HepG2 (cell line): ENCODE data around the gene SPATS2. TPM values are rescaled to one million over a fixed set of nuclear protein-coding genes. Genes with fewer than 3 reads are reported as not detected.

ENCODE experiments used
- E2F5 ChIP-seq: sonication (generic); formaldehyde crosslinking; conservative IDR thresholded peaks from 2 replicates; pipeline ENCODE4 v1.4.0; 2020; ENCODE audit warnings: missing genetic modification reagents
- ETS1 ChIP-seq: sonication (generic); formaldehyde crosslinking; IDR thresholded peaks from 2 replicates; pipeline ENCODE4 v1.4.0; 2020; ENCODE audit warnings: missing genetic modification reagents
- ETV5 ChIP-seq: IDR thresholded peaks from 2 replicates; pipeline ENCODE4 v1.6.1; 2018; ENCODE audit warnings: missing biosample characterization, missing genetic modification reagents, inconsistent platforms, borderline replicate concordance
- GATAD2A ChIP-seq: IDR thresholded peaks from 2 replicates; pipeline ENCODE4 v1.6.1; 2016
- HDAC1 ChIP-seq: sonication (generic); formaldehyde crosslinking; IDR thresholded peaks from 2 replicates; pipeline ENCODE4 v1.5.1; 2020; ENCODE audit warnings: mild to moderate bottlenecking, missing genetic modification reagents
- HES4 ChIP-seq: sonication (generic); formaldehyde crosslinking; IDR thresholded peaks from 2 replicates; pipeline ENCODE4 v1.9.0; 2021; ENCODE audit warnings: mild to moderate bottlenecking, missing genetic modification reagents, borderline replicate concordance
- HNF4G ChIP-seq, 2 experiments: sonication (generic) in 1 of 2; formaldehyde crosslinking in 1 of 2; IDR thresholded peaks; 2 replicates each; pipeline versions ENCODE4 v1.4.0 to v1.6.1; 2011 to 2020; ENCODE audit warnings: borderline replicate concordance in 2 of 2, low read depth in 2 of 2, mild to moderate bottlenecking in 2 of 2, low read length in 1 of 2, missing genetic modification reagents in 1 of 2, moderate library complexity in 1 of 2
- KDM1A ChIP-seq: IDR thresholded peaks from 2 replicates; pipeline ENCODE4 v1.6.1; 2016; ENCODE audit warnings: missing compliant biosample characterization
- KLF16 ChIP-seq, 2 experiments: sonication (generic) in 1 of 2; formaldehyde crosslinking in 1 of 2; IDR thresholded peaks; 2 replicates each; pipeline versions ENCODE4 v1.6.1 to v1.8.0; 2016 to 2023; ENCODE audit warnings: missing genetic modification reagents in 2 of 2, missing compliant biosample characterization in 1 of 2
- POLR2A ChIP-seq, 2 experiments: IDR thresholded peaks; 2 replicates each; pipeline ENCODE4 v1.6.1; 2011; ENCODE audit warnings: low read depth in 2 of 2, low read length in 2 of 2, mild to moderate bottlenecking in 1 of 2, moderate library complexity in 1 of 2; ENCODE audit not compliant: insufficient read depth in 1 of 2
- POLR2G ChIP-seq: fragments of 200-400 bp; formaldehyde crosslinking; IDR thresholded peaks from 2 replicates; pipeline ENCODE4 v1.6.1; 2018; ENCODE audit warnings: mild to moderate bottlenecking, low read depth, low read length, moderate library complexity
- RAD51 ChIP-seq: fragments of 450-650 bp; IDR thresholded peaks from 2 replicates; pipeline ENCODE4 v1.6.1; 2016; ENCODE audit warnings: borderline replicate concordance
- SPEN ChIP-seq: sonication (generic); formaldehyde crosslinking; IDR thresholded peaks from 2 replicates; pipeline ENCODE4 v1.5.1; 2020; ENCODE audit warnings: low read depth, mild to moderate bottlenecking, missing genetic modification reagents
- STAG1 ChIP-seq: sonication (generic); formaldehyde crosslinking; IDR thresholded peaks from 2 replicates; pipeline ENCODE4 v1.4.0; 2020; ENCODE audit warnings: missing genetic modification reagents
- ZBTB42 ChIP-seq: sonication (generic); formaldehyde crosslinking; IDR thresholded peaks from 2 replicates; pipeline ENCODE4 v1.5.0; 2020; ENCODE audit warnings: mild to moderate bottlenecking, missing genetic modification reagents
- ZFY ChIP-seq: sonication (generic); formaldehyde crosslinking; IDR thresholded peaks from 2 replicates; pipeline ENCODE4 v1.4.0; 2020; ENCODE audit warnings: missing genetic modification reagents
- ZNF317 ChIP-seq: sonication (generic); formaldehyde crosslinking; IDR thresholded peaks from 2 replicates; pipeline ENCODE4 v1.5.0; 2020; ENCODE audit warnings: mild to moderate bottlenecking, missing genetic modification reagents
- ZNF468 ChIP-seq: sonication (generic); formaldehyde crosslinking; IDR thresholded peaks from 2 replicates; pipeline ENCODE4 v1.8.0; 2022; ENCODE audit warnings: mild to moderate bottlenecking, moderate library complexity, missing genetic modification reagents
- ZNF839 ChIP-seq: sonication (generic); formaldehyde crosslinking; IDR thresholded peaks from 2 replicates; pipeline ENCODE4 v1.4.0; 2020; ENCODE audit warnings: missing genetic modification reagents, mild to moderate bottlenecking, borderline replicate concordance
- polyA plus RNA-seq, 8 experiments: library from polyadenylated mRNA; depleted of rRNA in 3 of 8; stranded (reverse) in 7 of 8; unstranded in 1 of 8; fragments of >200 nt; fragmentation: Illumina TruSeq in 4 of 8; extraction: Trizol in 4 of 8; gene quantifications; 2 replicates each; pipeline versions ENCODE4 v1.2.1 to v1.2.3, GENCODE V29; 2011 to 2016; ENCODE audit warnings: low read depth in 4 of 8, missing spikeins in 1 of 8, mixed read lengths in 1 of 8; ENCODE audit not compliant: insufficient read depth in 1 of 8
- total RNA-seq, 5 experiments: library from RNA; depleted of rRNA; stranded (reverse); fragments of >200 nt; fragmentation: Illumina TruSeq; extraction: Trizol; gene quantifications; 2 replicates each; pipeline ENCODE4 v1.2.3, GENCODE V29; 2016; ENCODE audit warnings: low read depth in 1 of 5
- TF ChIP-seq, protein P1 (sequence below), 2 experiments: fragments of 450-650 bp in 1 of 2; sonication (generic) in 1 of 2; formaldehyde crosslinking; IDR thresholded peaks; 2 replicates each; pipeline versions ENCODE4 v1.5.0 to v1.8.0; 2020 to 2022; ENCODE audit warnings: mild to moderate bottlenecking in 1 of 2, missing genetic modification reagents in 1 of 2
- TF ChIP-seq, protein P2 (sequence below): sonication (generic); formaldehyde crosslinking; IDR thresholded peaks from 2 replicates; pipeline ENCODE4 v1.8.0; 2022; ENCODE audit warnings: missing genetic modification reagents, mild to moderate bottlenecking, inconsistent platforms, borderline replicate concordance
- TF ChIP-seq, protein P3 (sequence below): sonication (generic); formaldehyde crosslinking; conservative IDR thresholded peaks from 2 replicates; pipeline ENCODE4 v1.8.1; 2023; ENCODE audit warnings: missing genetic modification reagents
- TF ChIP-seq, protein P4 (sequence below): sonication (generic); formaldehyde crosslinking; IDR thresholded peaks from 2 replicates; pipeline ENCODE4 v1.5.0; 2020; ENCODE audit warnings: missing genetic modification reagents, mild to moderate bottlenecking, borderline replicate concordance

The SPATS2 gene
- total and polyA plus RNA-seq, 2 of the 13 experiments (the other 11 are each of a cell fraction or from before 2014, with no cell fraction given) = 19.3 to 28.1 TPM

DNA sequence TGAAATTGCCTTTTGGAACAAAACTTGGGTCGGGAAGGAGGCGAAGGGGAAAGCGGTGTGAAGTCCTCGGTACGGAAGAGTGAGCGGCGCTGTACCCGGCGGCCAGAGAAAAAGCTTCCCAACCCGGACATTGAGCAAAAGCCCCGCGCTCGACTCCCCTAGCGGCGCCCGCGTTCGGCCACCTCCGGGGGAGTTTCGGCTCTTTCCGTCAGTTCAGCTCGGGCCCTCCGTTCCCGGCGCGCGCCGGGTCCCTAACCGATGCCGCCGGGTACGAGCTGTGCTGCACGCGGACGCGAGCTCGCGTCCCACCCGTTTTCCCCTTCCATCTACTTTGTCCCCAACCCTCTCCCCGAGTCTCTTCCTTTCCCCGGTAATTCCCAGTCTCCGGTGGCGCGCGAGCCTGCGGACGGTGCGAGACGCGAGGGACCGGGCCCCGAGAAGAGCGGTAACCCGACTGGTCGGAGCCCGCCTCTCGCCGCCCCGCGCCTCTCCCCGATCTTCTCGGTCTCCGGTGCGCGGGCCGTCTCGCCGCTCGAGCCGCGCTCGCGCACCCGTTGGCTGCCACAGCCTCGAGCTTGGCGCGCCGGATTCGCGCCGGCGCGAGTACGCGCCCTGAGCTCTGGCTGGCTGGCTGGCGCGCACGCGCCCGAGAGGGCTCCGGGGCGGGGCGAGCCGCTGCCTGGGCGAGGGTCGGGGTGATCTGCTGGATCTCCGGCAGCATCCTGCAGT lies 446 bp upstream of the SPATS2 start (continued):
- TF ChIP-seq E2F5 (CRISPR knock-in tag) = peak; percentile 49
- no peak; the same call in 1 of the 2 replicates for TF ChIP-seq ZNF317 (CRISPR knock-in tag)
- 0 out of 2 replicates have a peak, but pooled peaks have one; percentile 1 for TF ChIP-seq STAG1 (CRISPR knock-in tag)
- TF ChIP-seq KDM1A (CRISPR knock-in tag) = no peak
- TF ChIP-seq GATAD2A = 0 out of 2 replicates have a peak, but pooled peaks have one; percentile 27
- TF ChIP-seq, protein P1, sequence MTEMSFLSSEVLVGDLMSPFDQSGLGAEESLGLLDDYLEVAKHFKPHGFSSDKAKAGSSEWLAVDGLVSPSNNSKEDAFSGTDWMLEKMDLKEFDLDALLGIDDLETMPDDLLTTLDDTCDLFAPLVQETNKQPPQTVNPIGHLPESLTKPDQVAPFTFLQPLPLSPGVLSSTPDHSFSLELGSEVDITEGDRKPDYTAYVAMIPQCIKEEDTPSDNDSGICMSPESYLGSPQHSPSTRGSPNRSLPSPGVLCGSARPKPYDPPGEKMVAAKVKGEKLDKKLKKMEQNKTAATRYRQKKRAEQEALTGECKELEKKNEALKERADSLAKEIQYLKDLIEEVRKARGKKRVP (CRISPR knock-in tag; IDR thresholded peaks at IDR 0.05) = 0 out of 4 replicates have a peak, but pooled peaks of 1 of the 2 experiments have one; percentile 11
- TF ChIP-seq POLR2A (IDR thresholded peaks at IDR 0.05; ENCODE audit: insufficient read depth in 1 of 2, low read depth in 2 of 2, low read length in 2 of 2) = peak; percentile 62 to 81
- TF ChIP-seq ETS1 = no peak
- TF ChIP-seq ZNF839 = peak; percentile 94
- TF ChIP-seq, protein P2, sequence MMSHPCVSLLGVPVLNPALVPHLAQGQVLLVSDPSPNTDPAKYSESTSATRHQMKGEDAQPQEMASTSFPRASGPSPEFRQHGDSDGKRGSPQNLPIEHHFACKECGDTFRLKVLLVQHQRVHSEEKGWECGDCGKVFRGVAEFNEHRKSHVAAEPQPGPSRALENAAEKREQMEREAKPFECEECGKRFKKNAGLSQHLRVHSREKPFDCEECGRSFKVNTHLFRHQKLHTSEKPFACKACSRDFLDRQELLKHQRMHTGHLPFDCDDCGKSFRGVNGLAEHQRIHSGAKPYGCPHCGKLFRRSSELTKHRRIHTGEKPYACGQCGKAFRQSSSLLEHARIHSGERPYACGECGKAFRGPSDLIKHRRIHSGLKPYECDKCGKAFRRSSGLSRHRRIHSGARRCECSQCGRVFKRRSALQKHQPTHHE (CRISPR knock-in tag) = peak; percentile 72; the same call in 1 of the 2 replicates
- TF ChIP-seq HES4 (CRISPR knock-in tag) = no peak
- TF ChIP-seq, protein P3, sequence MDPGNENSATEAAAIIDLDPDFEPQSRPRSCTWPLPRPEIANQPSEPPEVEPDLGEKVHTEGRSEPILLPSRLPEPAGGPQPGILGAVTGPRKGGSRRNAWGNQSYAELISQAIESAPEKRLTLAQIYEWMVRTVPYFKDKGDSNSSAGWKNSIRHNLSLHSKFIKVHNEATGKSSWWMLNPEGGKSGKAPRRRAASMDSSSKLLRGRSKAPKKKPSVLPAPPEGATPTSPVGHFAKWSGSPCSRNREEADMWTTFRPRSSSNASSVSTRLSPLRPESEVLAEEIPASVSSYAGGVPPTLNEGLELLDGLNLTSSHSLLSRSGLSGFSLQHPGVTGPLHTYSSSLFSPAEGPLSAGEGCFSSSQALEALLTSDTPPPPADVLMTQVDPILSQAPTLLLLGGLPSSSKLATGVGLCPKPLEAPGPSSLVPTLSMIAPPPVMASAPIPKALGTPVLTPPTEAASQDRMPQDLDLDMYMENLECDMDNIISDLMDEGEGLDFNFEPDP = no peak
- peak; percentile 93 for TF ChIP-seq POLR2G
- no peak for TF ChIP-seq RAD51
- peak; percentile 69 for TF ChIP-seq ZFY (CRISPR knock-in tag)
- TF ChIP-seq SPEN = peak; percentile 50
- TF ChIP-seq HNF4G (IDR thresholded peaks at IDR 0.05; ENCODE audit: borderline replicate concordance, low read depth, low read length) = peak; percentile 52; the same call in 1 of the 2 replicates
- 0 out of 2 replicates have a peak, but pooled peaks have one; percentile 6 for TF ChIP-seq HNF4G (CRISPR knock-in tag; IDR thresholded peaks at IDR 0.05; ENCODE audit: borderline replicate concordance, low read depth)
- 0 out of 2 replicates have a peak, but pooled peaks have one; percentile 13 for TF ChIP-seq ZBTB42 (CRISPR knock-in tag)
- TF ChIP-seq KLF16 (CRISPR knock-in tag; IDR thresholded peaks at IDR 0.05) = no peak; a peak in 1 of 4 replicates
- 0 out of 2 replicates have a peak, but pooled peaks have one; percentile 52 for TF ChIP-seq HDAC1
- TF ChIP-seq, protein P4, sequence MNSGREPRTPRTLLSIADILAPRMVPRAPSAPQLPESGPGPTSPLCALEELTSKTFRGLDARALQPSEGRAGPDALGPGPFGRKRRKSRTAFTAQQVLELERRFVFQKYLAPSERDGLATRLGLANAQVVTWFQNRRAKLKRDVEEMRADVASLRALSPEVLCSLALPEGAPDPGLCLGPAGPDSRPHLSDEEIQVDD = peak; percentile 20; the same call in 1 of the 2 replicates
- TF ChIP-seq ETV5 (CRISPR knock-in tag) = peak; percentile 35
- no peak for TF ChIP-seq ZNF468 (CRISPR knock-in tag)
